T-helper 2 cell treated with Interferon-gamma antibody and Interleukin-4, amounts not matched to agents 5 μg/mL and 100 μg/mL, for 36 hours (primary cell): ENCODE results near the gene PI4K2A.

ENCODE experiments used
- DNase-seq: peaks from one replicate; pipeline ENCODE4 v3.0.0; 2021; ENCODE audit warnings: low spot score
- H3K27ac Mint-ChIP-seq: one replicate; pipeline ENCODE4 v1.8.0; 2021; ENCODE audit warnings: mild to moderate bottlenecking, mixed read lengths
- H3K27me3 Mint-ChIP-seq: one replicate; pipeline ENCODE4 v1.8.0; 2021; ENCODE audit warnings: low read depth, mixed read lengths
- H3K36me3 Mint-ChIP-seq: one replicate; pipeline ENCODE4 v1.8.0; 2021; ENCODE audit warnings: low read depth, mixed read lengths
- H3K4me1 Mint-ChIP-seq: one replicate; pipeline ENCODE4 v1.8.0; 2021; ENCODE audit warnings: low read depth, mixed read lengths
- H3K4me3 Mint-ChIP-seq: one replicate; pipeline ENCODE4 v1.8.0; 2022; ENCODE audit warnings: mild to moderate bottlenecking, moderate library complexity, mixed read lengths
- H3K9me3 Mint-ChIP-seq: one replicate; pipeline ENCODE4 v1.8.0; 2021; ENCODE audit warnings: mixed read lengths

PI4K2A gene

GRCh38 chr10:97711640-97712572, 71.4 kb downstream of the PI4K2A start:
- Mint-ChIP-seq H3K36me3 (no peaks in the 10 kb centered on the region), H3K27ac (peak overlapping the region; percentile 22), H3K4me3 (peak overlapping the region; percentile 38), H3K9me3 (no peaks in the 10 kb centered on the region), H3K27me3 (peaks cover 31% of the 10 kb centered on the region), H3K4me1 (peaks cover 7% of the 10 kb centered on the region)
- DNase-seq = no peak

GRCh38 chr10:97713339-97713825, 72.9 kb downstream of the PI4K2A start, which contains the start of gene MARVELD1:
MARVELD1 (plus strand) TSS chr10:97713730; CDS start chr10:97713877, 147 bp downstream.
- peak within 1 kb of the TSS; percentile 91 for H3K27ac Mint-ChIP-seq
- peaks cover 29% of the 10 kb centered on the region for H3K27me3 Mint-ChIP-seq
- no peak for DNase-seq
- no peaks in the 10 kb centered on the region for H3K9me3 Mint-ChIP-seq
- H3K4me3 Mint-ChIP-seq = peak within 1 kb of the TSS; percentile 97
- no peaks in the 10 kb centered on the region for H3K36me3 Mint-ChIP-seq
- peaks cover 7% of the 10 kb centered on the region for H3K4me1 Mint-ChIP-seq

- Mint-ChIP-seq H3K4me1 (peaks cover 7% of the 10 kb centered on the region), H3K36me3 (no peaks in the 10 kb centered on the region), H3K27me3 (peaks cover 28% of the 10 kb centered on the region), H3K27ac (peak overlapping the region; percentile 91), H3K4me3 (peak overlapping the region; percentile 97), H3K9me3 (no peaks in the 10 kb centered on the region)
- peak; percentile 60 for DNase-seq
Observed at GRCh38 chr10:97713826-97714400, 73.4 kb downstream of the PI4K2A start.

GRCh38 chr10:97714401-97715258, 74.2 kb downstream of the PI4K2A start:
- Mint-ChIP-seq H3K4me3 (peak overlapping the region; percentile 97), H3K36me3 (no peaks in the 10 kb centered on the region), H3K27me3 (peaks cover 23% of the 10 kb centered on the region), H3K4me1 (peaks cover 5% of the 10 kb centered on the region), H3K27ac (no peak overlapping the region), H3K9me3 (no peaks in the 10 kb centered on the region)
- DNase-seq = no peak

- H3K9me3 Mint-ChIP-seq = no peaks in the 10 kb centered on the region
- H3K4me1 Mint-ChIP-seq = peaks cover 5% of the 10 kb centered on the region
- peak overlapping the region; percentile 97 for H3K4me3 Mint-ChIP-seq
- H3K27ac Mint-ChIP-seq = no peak overlapping the region
- DNase-seq = no peak
- peaks cover 21% of the 10 kb centered on the region for H3K27me3 Mint-ChIP-seq
- H3K36me3 Mint-ChIP-seq = no peaks in the 10 kb centered on the region
Observed at GRCh38 chr10:97715259-97715874, 74.9 kb downstream of the PI4K2A start.

- H3K27me3 Mint-ChIP-seq = peaks cover 18% of the 10 kb centered on the region
Observed at GRCh38 chr10:97717627-97718026, 77.2 kb downstream of the PI4K2A start.

GRCh38 chr10:97718178-97718577, 77.7 kb downstream of the PI4K2A start:
- DNase-seq = no peak
- Mint-ChIP-seq H3K27me3 (peaks cover 13% of the 10 kb centered on the region), H3K9me3 (no peaks in the 10 kb centered on the region), H3K4me1 (peaks cover 7% of the 10 kb centered on the region), H3K27ac (no peak overlapping the region), H3K36me3 (no peaks in the 10 kb centered on the region), H3K4me3 (no peak overlapping the region)

More at GRCh38 chr10:97717627-97718026, 77.2 kb downstream of the PI4K2A start:
- no peak for DNase-seq
- Mint-ChIP-seq H3K4me1 (peaks cover 10% of the 10 kb centered on the region), H3K36me3 (no peaks in the 10 kb centered on the region), H3K9me3 (no peaks in the 10 kb centered on the region), H3K4me3 (no peak overlapping the region), H3K27ac (no peak overlapping the region)

- DNase-seq = no peak
Observed at GRCh38 chr10:97718659-97719142, 78.2 kb downstream of the PI4K2A start.

GRCh38 chr10:97719602-97720001, 79.1 kb downstream of the PI4K2A start:
- peaks cover 11% of the 10 kb centered on the region for H3K27me3 Mint-ChIP-seq
- H3K4me1 Mint-ChIP-seq = peaks cover 5% of the 10 kb centered on the region
- no peak overlapping the region for H3K27ac Mint-ChIP-seq
- DNase-seq = no peak
- no peaks in the 10 kb centered on the region for H3K36me3 Mint-ChIP-seq
- H3K4me3 Mint-ChIP-seq = no peak overlapping the region
- no peaks in the 10 kb centered on the region for H3K9me3 Mint-ChIP-seq

More at GRCh38 chr10:97718659-97719142, 78.2 kb downstream of the PI4K2A start:
- Mint-ChIP-seq H3K4me3 (no peak overlapping the region), H3K4me1 (peaks cover 7% of the 10 kb centered on the region), H3K9me3 (no peaks in the 10 kb centered on the region), H3K27me3 (peaks cover 13% of the 10 kb centered on the region), H3K36me3 (no peaks in the 10 kb centered on the region), H3K27ac (no peak overlapping the region)

GRCh38 chr10:97721871-97722780, 81.7 kb downstream of the PI4K2A start:
- peaks cover 3% of the 10 kb centered on the region for H3K27me3 Mint-ChIP-seq
- H3K27ac Mint-ChIP-seq = no peak overlapping the region
- H3K36me3 Mint-ChIP-seq = no peaks in the 10 kb centered on the region
- DNase-seq = no peak
- no peaks in the 10 kb centered on the region for H3K9me3 Mint-ChIP-seq
- H3K4me1 Mint-ChIP-seq = peaks cover 4% of the 10 kb centered on the region
- H3K4me3 Mint-ChIP-seq = no peak overlapping the region

GRCh38 chr10:97723001-97723400, 82.5 kb downstream of the PI4K2A start:
- no peak overlapping the region for H3K4me3 Mint-ChIP-seq
- peaks cover 3% of the 10 kb centered on the region for H3K27me3 Mint-ChIP-seq
- H3K36me3 Mint-ChIP-seq = no peaks in the 10 kb centered on the region
- DNase-seq = no peak
- no peak overlapping the region for H3K27ac Mint-ChIP-seq
- H3K4me1 Mint-ChIP-seq = peaks cover 4% of the 10 kb centered on the region
- H3K9me3 Mint-ChIP-seq = no peaks in the 10 kb centered on the region

- H3K36me3 Mint-ChIP-seq = no peaks in the 10 kb centered on the region
Observed at GRCh38 chr10:97724341-97724941, 84.0 kb downstream of the PI4K2A start.

More at GRCh38 chr10:97724341-97724941, 84.0 kb downstream of the PI4K2A start:
- Mint-ChIP-seq H3K27ac (no peak overlapping the region), H3K4me3 (no peak overlapping the region), H3K27me3 (peaks cover 3% of the 10 kb centered on the region), H3K4me1 (peaks cover 4% of the 10 kb centered on the region), H3K9me3 (no peaks in the 10 kb centered on the region)
- no peak for DNase-seq
